Dermis blood vessel endothelial cell (primary cell): ENCODE data around the gene UVSSA. TPM values are rescaled to one million over a fixed set of nuclear protein-coding genes. Genes with fewer than 3 reads are reported as not detected.
"Not testable (repeated sequence)": the region's sequence is repeated elsewhere in the genome, so short reads cannot be mapped to it uniquely, and the experiment has no call there.

ENCODE experiments used
- DNase-seq: peaks from one replicate; pipeline ENCODE4 v3.0.0; 2010
- total RNA-seq: library from RNA; depleted of rRNA; stranded (reverse); fragments of >200 nt; gene quantifications from 2 replicates; pipeline ENCODE4 v1.2.3, GENCODE V29; 2014

UVSSA gene
- total RNA-seq, 1 donor from 2014 or later, result 6.1 TPM

- no peak for DNase-seq
These were observed 32.4 kb downstream of the UVSSA start for GRCh38 chr4:1379351-1379781.

DNA sequence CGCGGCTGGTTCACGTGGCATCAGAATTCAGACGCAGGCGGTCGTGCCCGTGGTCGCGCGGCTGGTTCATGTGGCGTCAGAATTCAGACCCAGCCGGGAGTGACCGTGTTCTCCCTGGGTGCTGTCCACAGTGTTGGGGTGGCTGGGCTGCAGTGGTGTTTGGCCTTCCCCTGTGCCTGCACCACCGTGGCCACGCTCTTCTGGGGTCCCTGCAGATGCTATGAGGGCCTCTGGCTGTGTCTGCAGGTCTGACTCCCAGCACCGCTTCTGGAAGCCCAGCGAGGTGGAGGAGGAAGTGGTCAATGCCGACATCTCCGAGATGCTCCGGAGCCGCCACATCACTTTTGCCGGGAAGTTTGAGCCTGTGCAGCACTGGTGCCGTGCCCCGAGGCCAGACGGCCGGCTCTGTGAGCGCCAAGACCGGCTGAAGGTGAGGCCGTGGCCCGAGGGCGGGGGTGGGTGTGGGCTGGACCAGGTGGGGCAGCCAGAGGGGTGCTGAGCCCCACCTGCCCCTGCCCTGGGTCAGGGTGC, 32.9 kb downstream of the UVSSA start:
- no peak for DNase-seq

GRCh38 chr4:1380368-1381151, 33.6 kb downstream of the UVSSA start:
- no peak for DNase-seq

- no peak for DNase-seq
These were observed 34.2 kb downstream of the UVSSA start for GRCh38 chr4:1381181-1381621.

DNA sequence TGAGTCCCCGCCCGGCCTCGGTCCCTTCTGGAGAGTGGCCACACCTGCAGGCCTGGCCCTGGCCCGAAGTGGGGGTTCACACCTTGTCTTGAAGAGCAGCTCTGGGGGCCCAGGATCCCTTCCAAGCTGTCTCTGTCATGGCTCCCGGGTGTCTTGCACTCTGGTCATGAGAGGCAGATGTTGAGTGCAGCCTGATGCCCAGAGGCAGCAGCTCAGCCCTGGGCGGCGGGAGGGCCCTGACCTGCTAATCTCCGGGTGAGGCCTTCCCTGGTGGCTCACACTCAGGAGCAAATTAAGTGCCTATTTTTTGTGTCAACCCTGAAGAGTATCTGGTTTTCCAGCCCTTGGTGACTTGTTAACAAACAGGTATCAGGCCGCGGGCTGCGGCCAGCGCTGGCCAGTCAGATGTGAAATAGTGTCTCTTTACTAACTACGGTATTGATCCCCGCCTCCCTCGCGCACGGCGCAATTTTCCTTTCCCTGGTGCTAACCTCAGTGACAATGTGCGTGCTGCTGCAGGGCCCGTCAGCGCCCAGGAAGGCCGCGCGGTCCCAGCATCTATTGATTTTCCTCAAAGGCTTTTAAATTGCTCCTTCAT, 35.0 kb downstream of the UVSSA start:
- DNase-seq, result no peak

- no peak for DNase-seq
These were observed 36.0 kb downstream of the UVSSA start for GRCh38 chr4:1382776-1383727.

DNA sequence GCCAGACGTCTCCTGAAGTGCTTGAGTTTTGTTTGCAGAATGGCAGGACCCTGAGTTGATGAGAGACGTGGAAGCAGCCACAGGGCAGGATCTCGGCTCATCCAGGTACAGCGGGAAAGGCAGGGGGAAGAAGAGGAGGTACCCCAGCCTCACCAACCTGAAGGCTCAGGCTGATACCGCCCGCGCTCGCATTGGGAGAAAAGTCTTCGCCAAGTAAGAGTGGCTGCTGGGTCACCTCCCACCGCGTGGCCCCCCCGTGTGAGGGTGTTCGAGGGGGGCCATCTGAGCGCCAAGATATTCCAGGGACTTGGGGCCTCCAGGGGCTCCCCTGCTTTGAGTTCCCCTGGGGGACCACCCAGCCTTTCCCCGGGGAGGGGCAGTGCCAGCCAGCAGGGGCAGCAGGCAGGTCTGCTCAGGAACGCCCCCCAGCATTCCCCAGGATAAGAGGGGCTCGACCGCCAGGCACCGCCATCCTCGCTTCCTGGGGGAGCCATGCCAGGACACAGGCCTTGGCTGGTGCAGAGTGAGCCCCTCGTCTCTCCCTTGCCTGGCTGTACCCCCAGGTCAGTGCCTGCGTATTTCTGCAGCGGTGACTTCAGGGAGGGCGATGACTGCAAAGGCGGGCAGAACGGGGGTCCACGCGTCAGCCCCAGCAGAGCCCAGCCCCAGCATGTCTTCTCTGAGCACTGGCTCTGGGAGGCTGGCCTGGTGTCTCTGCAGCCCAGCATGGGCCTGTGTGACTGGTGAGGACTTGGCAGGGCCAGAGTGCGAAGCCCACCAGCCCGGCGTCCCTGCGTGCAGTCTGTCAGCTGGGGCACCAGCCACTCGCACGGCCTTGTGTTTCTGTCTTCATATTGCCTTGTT, 37.0 kb downstream of the UVSSA start:
- no peak for DNase-seq

- DNase-seq, result no peak
These were observed 37.8 kb downstream of the UVSSA start for GRCh38 chr4:1384675-1385372.

- DNase-seq, result no peak
These were observed 38.6 kb downstream of the UVSSA start for GRCh38 chr4:1385373-1386340.

DNA sequence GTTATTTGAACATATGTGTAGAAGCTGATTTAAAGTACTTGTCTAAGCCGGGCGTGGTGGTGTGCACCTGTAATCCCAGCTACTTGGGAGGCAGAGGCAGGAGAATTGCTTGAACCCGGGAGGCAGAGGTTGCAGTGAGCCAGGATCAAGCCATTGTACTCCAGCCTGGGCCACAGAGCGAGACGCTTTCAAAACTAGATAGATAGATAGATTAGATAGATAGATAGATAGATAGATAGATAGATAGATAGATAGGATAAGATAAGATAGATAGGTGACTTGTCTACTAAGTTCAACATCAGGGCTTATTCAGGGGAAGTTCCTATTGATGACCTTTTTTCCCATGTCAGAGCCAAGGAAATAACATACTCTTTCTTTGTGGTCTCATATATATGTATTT, 46.4 kb downstream of the UVSSA start:
- not testable (repeated sequence) for DNase-seq

DNA sequence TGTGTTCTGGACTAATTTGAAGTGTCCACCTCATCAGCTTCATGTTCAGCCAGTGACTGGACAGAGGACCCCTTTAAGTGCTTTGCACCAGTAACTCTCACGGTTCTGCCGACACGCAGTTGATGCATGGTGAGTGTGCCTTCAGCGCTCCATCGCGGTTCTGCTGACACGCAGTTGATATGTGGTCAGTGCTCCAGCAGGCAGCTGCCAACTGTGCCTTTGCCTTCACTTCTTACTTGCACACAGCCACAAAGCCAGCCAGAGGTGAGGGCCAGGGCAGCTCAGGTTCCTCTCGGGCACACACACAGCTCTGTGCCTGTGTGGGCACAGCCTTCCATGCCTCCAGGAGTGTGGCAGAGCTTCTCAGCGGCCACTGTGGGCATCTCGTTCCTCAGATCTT, 46.9 kb downstream of the UVSSA start:
- no peak for DNase-seq

- not testable (repeated sequence) for DNase-seq
These were observed 47.8 kb downstream of the UVSSA start for GRCh38 chr4:1394554-1395388.

- not testable (repeated sequence) for DNase-seq
These were observed 48.4 kb downstream of the UVSSA start for GRCh38 chr4:1395389-1395820.

- DNase-seq, result no peak
These were observed 49.2 kb downstream of the UVSSA start for GRCh38 chr4:1395941-1396805.

- no peak for DNase-seq
These were observed 49.9 kb downstream of the UVSSA start for GRCh38 chr4:1396806-1397455.

DNA sequence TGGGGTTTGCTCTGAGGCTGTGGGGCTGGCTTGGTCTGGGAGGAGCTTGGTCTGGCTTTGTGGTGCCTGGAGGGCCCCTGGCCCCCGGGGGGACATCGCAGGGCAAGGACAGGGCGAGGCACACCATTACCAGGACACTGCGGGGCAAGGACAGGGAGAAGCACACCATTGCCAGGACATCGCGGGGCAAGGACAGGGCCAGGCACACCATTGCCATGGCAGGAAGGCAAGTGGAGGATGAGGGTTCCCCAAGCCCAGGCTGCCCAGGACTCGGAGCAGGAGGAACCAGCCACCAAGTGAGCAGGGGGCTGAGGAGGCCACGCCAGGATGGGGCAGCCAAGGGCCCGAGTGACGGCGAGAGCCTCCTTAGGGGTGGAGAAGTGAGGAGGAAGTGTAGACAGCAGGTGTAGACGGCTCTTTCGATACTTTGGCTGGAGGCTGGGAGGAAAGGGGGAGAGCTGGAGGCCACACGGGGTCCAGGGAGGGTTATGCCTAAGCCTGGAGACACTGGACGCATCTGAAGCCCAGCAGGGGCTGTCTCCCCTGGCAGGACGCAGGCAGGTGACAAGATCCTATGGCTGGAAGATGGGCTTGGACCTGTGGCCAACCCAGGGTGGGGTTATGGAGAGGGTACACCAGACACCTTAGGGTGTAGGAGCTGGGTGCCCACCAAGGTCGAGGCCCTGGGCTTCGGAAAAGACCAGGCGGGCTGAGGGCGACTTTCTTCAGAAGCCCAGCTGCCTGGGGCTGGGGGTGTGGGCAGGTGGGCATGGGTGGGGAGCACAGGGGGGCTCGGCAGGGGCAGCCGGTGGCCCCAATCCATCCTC, 51.9 kb downstream of the UVSSA start:
- no peak for DNase-seq
